ENCODE measurements around the gene SETBP1.

SETBP1 gene

DNA sequence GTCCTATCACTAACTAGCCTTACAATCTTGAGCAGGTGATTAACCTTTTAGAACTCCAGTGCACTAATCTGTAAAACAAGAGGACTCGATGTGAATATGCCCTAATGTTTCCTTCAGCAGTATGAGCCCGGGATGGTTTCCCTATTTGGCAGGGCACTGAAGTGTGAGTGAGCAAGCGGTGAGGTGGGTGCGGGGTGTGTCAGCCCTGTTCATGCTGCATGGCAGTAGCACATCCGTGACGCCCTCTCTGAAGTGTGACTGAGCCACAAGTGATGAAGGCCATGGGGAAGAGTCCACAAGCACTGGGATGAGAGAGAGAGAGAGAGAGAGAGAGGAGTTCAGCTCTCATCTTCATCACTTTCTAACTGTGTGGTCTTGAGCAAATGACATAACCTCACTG is 168.7 kb downstream of the SETBP1 start:
- no peak overlapping the region for H3K4me3 ChIP-seq (ENCODE audit: low read depth, low read length)
- TF ChIP-seq, protein P1, sequence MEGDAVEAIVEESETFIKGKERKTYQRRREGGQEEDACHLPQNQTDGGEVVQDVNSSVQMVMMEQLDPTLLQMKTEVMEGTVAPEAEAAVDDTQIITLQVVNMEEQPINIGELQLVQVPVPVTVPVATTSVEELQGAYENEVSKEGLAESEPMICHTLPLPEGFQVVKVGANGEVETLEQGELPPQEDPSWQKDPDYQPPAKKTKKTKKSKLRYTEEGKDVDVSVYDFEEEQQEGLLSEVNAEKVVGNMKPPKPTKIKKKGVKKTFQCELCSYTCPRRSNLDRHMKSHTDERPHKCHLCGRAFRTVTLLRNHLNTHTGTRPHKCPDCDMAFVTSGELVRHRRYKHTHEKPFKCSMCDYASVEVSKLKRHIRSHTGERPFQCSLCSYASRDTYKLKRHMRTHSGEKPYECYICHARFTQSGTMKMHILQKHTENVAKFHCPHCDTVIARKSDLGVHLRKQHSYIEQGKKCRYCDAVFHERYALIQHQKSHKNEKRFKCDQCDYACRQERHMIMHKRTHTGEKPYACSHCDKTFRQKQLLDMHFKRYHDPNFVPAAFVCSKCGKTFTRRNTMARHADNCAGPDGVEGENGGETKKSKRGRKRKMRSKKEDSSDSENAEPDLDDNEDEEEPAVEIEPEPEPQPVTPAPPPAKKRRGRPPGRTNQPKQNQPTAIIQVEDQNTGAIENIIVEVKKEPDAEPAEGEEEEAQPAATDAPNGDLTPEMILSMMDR (IDR thresholded peaks at IDR 0.05; ENCODE audit: insufficient read depth, low read depth, low read length, missing control alignments) = no peak
- DNase-seq (ENCODE audit: low read depth) = no peak

DNA sequence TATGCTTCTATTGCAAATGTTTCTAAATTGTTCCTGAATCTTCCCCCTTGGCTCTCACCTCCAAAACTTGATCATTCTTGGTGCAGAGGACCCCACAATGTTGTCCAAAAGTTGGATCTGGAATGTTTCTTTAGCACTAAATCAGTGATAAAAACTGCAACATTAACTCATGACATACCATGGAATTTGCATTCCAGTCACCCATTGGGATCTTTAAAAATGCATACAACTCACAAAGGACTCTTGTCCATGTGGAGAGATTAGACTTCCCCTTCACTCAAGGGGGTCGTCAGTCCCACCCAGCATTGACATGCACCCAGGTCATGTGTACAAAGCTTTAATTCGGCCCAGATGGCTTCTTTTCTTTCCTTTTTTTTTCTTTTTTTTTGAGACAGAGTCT is 169.3 kb downstream of the SETBP1 start:
- H3K4me3 ChIP-seq (ENCODE audit: low read depth, low read length) = no peak overlapping the region
- TF ChIP-seq, protein P1 (IDR thresholded peaks at IDR 0.05; ENCODE audit: insufficient read depth, low read depth, low read length, missing control alignments) = no peak
- no peak for DNase-seq (ENCODE audit: low read depth)

DNA sequence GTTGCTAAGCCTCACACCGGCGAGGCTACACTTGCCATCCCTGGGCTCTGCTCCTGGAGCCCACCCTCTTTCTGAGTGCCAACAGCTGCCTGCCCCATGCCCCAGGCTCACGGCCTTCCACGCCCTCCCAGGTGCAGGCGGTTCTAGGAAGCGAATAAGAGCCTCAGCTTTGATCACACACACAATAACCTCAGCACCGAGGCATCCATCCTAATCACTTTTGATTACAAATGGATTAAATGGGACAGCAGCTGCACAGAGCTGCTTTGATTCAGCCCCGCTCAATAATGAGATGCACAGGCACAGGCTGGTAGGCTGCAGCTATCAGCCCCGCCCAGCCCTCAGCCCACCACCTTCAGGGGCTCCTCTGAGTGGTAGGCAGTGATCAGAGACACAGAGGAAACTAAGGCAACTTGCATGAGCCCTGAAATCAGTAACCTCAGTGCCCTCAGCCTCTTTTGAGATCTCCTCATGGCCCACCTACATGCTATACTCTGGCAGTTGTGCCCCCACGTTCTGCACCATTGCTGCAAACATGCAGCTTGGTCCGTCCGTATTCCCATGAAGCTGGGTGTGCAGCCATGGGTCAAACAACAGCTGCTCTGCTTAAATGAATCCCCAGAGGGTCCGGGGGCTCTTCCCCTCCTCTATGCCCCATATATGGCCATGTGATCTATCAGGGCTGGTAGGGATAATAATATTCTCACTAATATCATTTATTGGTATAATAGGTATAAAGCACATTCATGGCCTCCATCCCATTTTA is 171.4 kb downstream of the SETBP1 start:
- no peak for DNase-seq (ENCODE audit: low read depth)
- H3K4me3 ChIP-seq (ENCODE audit: low read depth, low read length) = no peak overlapping the region
- TF ChIP-seq, protein P1 (IDR thresholded peaks at IDR 0.05; ENCODE audit: insufficient read depth, low read depth, low read length, missing control alignments) = no peak

DNA sequence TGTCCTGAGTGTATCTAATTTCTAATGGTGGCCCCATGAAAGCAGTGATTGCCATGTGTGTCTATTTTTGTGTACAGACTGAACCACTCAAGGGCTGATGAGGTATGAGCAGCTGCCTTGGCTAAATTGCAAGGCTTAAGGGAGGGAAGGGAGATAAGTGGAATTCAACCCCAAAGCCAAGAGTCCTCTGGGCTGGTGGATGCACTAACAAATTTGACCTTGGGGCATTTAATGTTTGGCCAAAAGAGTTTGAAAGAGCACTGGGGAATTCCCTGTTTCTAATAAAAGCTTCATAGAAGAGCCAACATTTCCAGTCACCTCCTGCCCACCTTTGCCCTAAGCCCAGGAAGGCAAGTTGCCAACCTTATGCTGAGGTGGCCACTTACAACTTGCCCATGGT is 172.1 kb downstream of the SETBP1 start:
- TF ChIP-seq, protein P1 (IDR thresholded peaks at IDR 0.05; ENCODE audit: insufficient read depth, low read depth, low read length, missing control alignments) = no peak
- no peak overlapping the region for H3K4me3 ChIP-seq (ENCODE audit: low read depth, low read length)
- DNase-seq (ENCODE audit: low read depth) = no peak

DNA sequence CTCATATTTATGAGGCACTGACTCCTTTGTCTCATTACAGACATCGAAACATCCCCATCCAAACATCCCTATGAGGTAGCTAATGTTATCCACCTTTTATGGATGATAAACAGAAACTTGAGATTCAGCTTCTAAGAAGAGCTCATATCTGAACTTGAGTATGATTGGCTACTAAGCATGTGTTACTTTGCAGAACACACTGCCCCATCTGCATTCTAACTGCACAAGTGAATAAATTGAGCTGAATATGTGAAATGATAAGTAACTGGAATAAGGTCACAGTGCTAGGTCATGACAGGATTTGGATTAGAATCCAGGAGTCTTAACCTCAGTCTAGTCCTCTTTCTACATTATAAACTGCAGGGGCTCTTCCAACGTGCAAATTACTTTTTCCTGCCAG is 172.7 kb downstream of the SETBP1 start:
- TF ChIP-seq, protein P1 (IDR thresholded peaks at IDR 0.05; ENCODE audit: insufficient read depth, low read depth, low read length, missing control alignments) = no peak
- DNase-seq (ENCODE audit: low read depth) = no peak
- no peak overlapping the region for H3K4me3 ChIP-seq (ENCODE audit: low read depth, low read length)

DNA sequence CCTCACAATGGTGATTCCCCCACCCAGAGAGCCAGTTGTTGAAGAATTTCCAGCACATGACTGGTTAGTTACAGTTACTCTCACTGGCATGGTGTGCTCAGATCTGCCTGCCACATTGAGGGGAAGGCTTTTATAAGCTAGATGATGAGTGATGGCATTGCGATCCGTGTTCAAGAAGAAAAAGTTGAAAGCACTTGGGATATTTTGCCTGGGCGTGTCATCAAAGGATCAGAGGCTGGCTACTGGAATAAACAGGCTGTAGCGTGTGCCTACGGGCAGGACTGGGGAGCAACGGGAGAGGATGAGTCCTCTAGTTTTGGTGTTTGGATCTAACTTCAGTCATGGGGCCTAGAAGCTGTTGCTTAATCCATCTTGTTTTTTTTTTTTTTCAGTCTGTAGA is 175.0 kb downstream of the SETBP1 start:
- TF ChIP-seq, protein P1 (IDR thresholded peaks at IDR 0.05; ENCODE audit: insufficient read depth, low read depth, low read length, missing control alignments) = no peak
- no peak for DNase-seq (ENCODE audit: low read depth)
- no peak overlapping the region for H3K4me3 ChIP-seq (ENCODE audit: low read depth, low read length)

DNA sequence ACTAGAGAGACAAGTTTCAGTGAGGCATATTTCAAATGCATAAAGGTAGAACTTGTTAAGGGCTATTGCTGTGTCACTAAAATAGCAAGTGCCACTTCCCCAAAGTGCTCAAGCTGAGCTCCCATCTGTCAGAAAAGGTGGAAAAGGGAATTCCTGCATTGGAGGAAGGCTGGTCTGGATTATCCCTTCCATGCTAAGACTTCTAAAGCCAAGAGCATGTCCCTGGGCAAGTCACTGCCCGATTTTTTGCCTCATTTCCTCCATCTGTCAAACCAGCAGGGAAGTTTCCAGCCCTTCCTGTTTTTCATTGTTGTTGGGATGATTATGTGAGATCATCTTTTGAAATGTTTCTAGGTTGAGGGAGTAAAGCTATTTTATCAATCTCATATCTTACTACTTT is 175.5 kb downstream of the SETBP1 start:
- no peak for DNase-seq (ENCODE audit: low read depth)
- no peak overlapping the region for H3K4me3 ChIP-seq (ENCODE audit: low read depth, low read length)
- TF ChIP-seq, protein P1 (IDR thresholded peaks at IDR 0.05; ENCODE audit: insufficient read depth, low read depth, low read length, missing control alignments) = no peak
